ENCODE measurements around the gene UROS.

UROS gene

DNA sequence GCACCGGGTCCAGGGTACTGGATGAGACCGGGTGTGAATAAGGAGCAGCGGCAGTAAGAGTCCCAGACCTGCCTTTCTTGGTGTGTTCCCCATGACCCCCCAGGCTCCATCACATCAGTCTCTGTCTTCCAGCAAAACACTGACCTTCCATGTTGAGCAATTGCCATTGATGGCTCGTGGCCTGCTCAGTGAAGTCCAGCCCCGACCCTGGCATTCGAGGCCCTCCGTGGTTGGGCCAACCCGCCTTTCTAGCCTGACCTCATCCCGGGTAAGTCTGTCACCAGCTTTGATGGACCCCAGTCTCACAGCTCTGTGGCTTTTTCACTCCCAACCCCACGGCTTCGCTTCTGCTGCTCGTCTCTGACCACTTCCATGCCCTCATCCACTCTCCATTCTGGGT lies 53.9 kb downstream of the UROS start:
- Histone ChIP-seq H3K4me2 (ENCODE audit: low read length) (no peak overlapping the region), H3K36me3 (replicated peaks; ENCODE audit: low read depth, low read length) (peaks cover 6% of the 10 kb centered on the region), H3K79me2 (ENCODE audit: low read length) (no peaks in the 10 kb centered on the region), H3K27ac (ENCODE audit: low read length) (no peak overlapping the region), H4K20me1 (ENCODE audit: insufficient read depth, low read length) (no peaks in the 10 kb centered on the region), H2AFZ (ENCODE audit: low read depth, low read length) (no peak overlapping the region), H3K9ac (ENCODE audit: low read length) (no peak overlapping the region), H3K9me3 (ENCODE audit: insufficient read depth, low read length) (no peaks in the 10 kb centered on the region), H3K4me3 (ENCODE audit: low read length) (no peak overlapping the region), H3K27me3 (ENCODE audit: low read depth, low read length) (no peaks in the 10 kb centered on the region), H3K4me1 (ENCODE audit: low read length) (no peaks in the 10 kb centered on the region)
- TF ChIP-seq, protein P1, sequence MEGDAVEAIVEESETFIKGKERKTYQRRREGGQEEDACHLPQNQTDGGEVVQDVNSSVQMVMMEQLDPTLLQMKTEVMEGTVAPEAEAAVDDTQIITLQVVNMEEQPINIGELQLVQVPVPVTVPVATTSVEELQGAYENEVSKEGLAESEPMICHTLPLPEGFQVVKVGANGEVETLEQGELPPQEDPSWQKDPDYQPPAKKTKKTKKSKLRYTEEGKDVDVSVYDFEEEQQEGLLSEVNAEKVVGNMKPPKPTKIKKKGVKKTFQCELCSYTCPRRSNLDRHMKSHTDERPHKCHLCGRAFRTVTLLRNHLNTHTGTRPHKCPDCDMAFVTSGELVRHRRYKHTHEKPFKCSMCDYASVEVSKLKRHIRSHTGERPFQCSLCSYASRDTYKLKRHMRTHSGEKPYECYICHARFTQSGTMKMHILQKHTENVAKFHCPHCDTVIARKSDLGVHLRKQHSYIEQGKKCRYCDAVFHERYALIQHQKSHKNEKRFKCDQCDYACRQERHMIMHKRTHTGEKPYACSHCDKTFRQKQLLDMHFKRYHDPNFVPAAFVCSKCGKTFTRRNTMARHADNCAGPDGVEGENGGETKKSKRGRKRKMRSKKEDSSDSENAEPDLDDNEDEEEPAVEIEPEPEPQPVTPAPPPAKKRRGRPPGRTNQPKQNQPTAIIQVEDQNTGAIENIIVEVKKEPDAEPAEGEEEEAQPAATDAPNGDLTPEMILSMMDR (IDR thresholded peaks at IDR 0.05; ENCODE audit: low read depth, low read length) = no peak
- no peak for TF ChIP-seq EZH2phosphoT487 (IDR thresholded peaks at IDR 0.05; ENCODE audit: low read depth)

DNA sequence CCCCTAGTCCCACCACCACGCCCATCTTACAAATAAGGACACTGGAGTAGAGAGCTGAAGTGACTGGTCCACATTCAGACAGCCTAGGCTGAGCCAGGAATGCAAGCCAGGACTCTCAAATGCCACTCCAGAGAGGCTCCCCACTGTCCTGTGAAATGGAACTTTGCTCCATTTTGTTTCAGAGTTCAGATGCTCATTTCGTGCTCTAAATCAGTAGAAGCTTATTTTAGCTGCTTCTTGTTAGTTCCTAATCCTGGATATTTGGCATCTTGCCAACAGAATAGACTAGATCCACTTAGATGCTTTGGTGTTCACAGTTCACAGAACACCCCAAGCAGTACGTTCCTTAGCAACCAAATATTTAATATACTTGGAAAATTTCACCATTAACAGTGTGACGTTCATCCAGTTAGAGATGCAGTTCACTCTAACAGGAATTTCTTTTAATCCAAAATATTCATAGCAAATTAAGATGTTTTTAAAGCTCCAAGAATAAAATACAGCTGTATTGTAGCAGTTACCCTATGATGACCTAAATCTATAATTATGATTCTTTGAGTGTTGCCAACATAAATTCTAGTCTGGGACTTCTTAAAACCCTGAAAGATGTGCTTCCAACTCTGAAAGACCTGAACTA lies 54.7 kb downstream of the UROS start:
- Histone ChIP-seq H3K4me1 (ENCODE audit: low read length) (no peaks in the 10 kb centered on the region), H3K9ac (ENCODE audit: low read length) (no peak overlapping the region), H4K20me1 (ENCODE audit: insufficient read depth, low read length) (no peaks in the 10 kb centered on the region), H3K27me3 (ENCODE audit: low read depth, low read length) (no peaks in the 10 kb centered on the region), H3K9me3 (ENCODE audit: insufficient read depth, low read length) (no peaks in the 10 kb centered on the region), H3K36me3 (replicated peaks; ENCODE audit: low read depth, low read length) (peaks cover 13% of the 10 kb centered on the region), H3K4me3 (ENCODE audit: low read length) (no peak overlapping the region), H2AFZ (ENCODE audit: low read depth, low read length) (no peak overlapping the region), H3K27ac (ENCODE audit: low read length) (no peak overlapping the region), H3K79me2 (ENCODE audit: low read length) (no peaks in the 10 kb centered on the region), H3K4me2 (ENCODE audit: low read length) (no peak overlapping the region)
- no peak for TF ChIP-seq EZH2phosphoT487 (IDR thresholded peaks at IDR 0.05; ENCODE audit: low read depth)
- TF ChIP-seq, protein P1 (IDR thresholded peaks at IDR 0.05; ENCODE audit: low read depth, low read length) = no peak

DNA sequence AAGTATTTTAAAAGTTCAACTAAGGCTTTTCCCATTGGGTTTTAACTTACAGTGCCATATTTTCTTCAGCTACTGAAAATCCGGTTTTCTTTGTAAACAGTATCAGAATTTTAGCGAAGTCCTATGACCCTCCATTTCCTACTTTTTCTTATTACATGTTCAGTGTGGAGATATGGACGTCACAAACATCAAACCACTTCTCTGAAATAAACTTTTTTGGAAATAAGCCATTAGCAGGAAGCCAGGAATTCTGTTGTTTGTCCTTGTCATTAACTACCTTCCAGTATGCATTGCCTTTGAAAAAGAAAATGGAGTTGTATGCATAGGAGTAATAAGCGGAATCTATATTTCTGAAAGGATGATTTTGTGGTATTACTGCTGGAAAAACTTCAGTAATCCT lies 56.5 kb downstream of the UROS start:
- no peak overlapping the region for H2AFZ ChIP-seq (ENCODE audit: low read depth, low read length)
- no peaks in the 10 kb centered on the region for H3K79me2 ChIP-seq (ENCODE audit: low read length)
- H3K9me3 ChIP-seq (ENCODE audit: insufficient read depth, low read length) = no peaks in the 10 kb centered on the region
- no peaks in the 10 kb centered on the region for H4K20me1 ChIP-seq (ENCODE audit: insufficient read depth, low read length)
- H3K4me2 ChIP-seq (ENCODE audit: low read length) = no peak overlapping the region
- peaks cover 18% of the 10 kb centered on the region for H3K36me3 ChIP-seq (replicated peaks; ENCODE audit: low read depth, low read length)
- no peaks in the 10 kb centered on the region for H3K27me3 ChIP-seq (ENCODE audit: low read depth, low read length)
- H3K4me1 ChIP-seq (ENCODE audit: low read length) = no peaks in the 10 kb centered on the region
- no peak overlapping the region for H3K4me3 ChIP-seq (ENCODE audit: low read length)
- no peak for TF ChIP-seq EZH2phosphoT487 (IDR thresholded peaks at IDR 0.05; ENCODE audit: low read depth)
- TF ChIP-seq, protein P1 (IDR thresholded peaks at IDR 0.05; ENCODE audit: low read depth, low read length) = no peak
- no peak overlapping the region for H3K9ac ChIP-seq (ENCODE audit: low read length)
- no peak overlapping the region for H3K27ac ChIP-seq (ENCODE audit: low read length)

DNA sequence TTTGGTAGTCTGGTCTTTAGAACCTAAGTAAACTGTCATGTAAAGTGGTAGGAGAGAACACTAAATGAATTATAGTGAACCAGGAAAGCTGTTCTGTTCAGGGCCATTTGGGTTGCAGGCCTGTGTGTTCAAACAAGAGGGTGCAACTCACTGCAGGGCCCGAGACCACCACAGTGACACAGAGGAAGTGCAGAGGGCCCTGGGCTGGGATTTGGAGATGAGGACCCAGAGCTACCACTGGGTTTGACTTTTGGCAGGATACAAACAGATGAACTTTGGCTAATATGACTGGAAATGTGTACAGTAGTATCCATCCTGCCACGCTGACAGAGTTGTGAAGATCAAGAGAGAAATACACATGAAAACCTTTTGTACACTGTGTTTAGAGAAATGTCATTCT lies 57.2 kb downstream of the UROS start:
- H3K9me3 ChIP-seq (ENCODE audit: insufficient read depth, low read length) = no peaks in the 10 kb centered on the region
- H2AFZ ChIP-seq (ENCODE audit: low read depth, low read length) = no peak overlapping the region
- H3K27me3 ChIP-seq (ENCODE audit: low read depth, low read length) = no peaks in the 10 kb centered on the region
- H3K9ac ChIP-seq (ENCODE audit: low read length) = no peak overlapping the region
- H3K4me3 ChIP-seq (ENCODE audit: low read length) = no peak overlapping the region
- H3K27ac ChIP-seq (ENCODE audit: low read length) = no peak overlapping the region
- no peaks in the 10 kb centered on the region for H4K20me1 ChIP-seq (ENCODE audit: insufficient read depth, low read length)
- H3K79me2 ChIP-seq (ENCODE audit: low read length) = no peaks in the 10 kb centered on the region
- H3K4me2 ChIP-seq (ENCODE audit: low read length) = no peak overlapping the region
- no peak for TF ChIP-seq EZH2phosphoT487 (IDR thresholded peaks at IDR 0.05; ENCODE audit: low read depth)
- TF ChIP-seq, protein P1 (IDR thresholded peaks at IDR 0.05; ENCODE audit: low read depth, low read length) = no peak
- H3K4me1 ChIP-seq (ENCODE audit: low read length) = no peaks in the 10 kb centered on the region
- H3K36me3 ChIP-seq (replicated peaks; ENCODE audit: low read depth, low read length) = peaks cover 20% of the 10 kb centered on the region

Measured in OCI-LY3 (cell line).